Natural killer cell (primary cell): Measurements from ENCODE around the gene OR2AK2. TPM values are rescaled to one million over a fixed set of nuclear protein-coding genes. Genes with fewer than 3 reads are reported as not detected.

Experiments used
- ATAC-seq, 3 donors: fragments of 150-1000 bp in 2 of 3; fragments of 200-7000 bp in 1 of 3; cut with Tn5 transposase; 1 replicate in 1 of 3; 2 replicates in 2 of 3; pipeline ENCODE4 v1.10.0; 2021; ENCODE audit warnings: mild to moderate bottlenecking in 2 of 3, moderate library complexity in 2 of 3
- DNase-seq, 2 donors: peaks; one replicate each; pipeline versions ENCODE4 v3.0.0 to v3.0.0-alpha.2; 2013 to 2021; ENCODE audit warnings: mixed read lengths in 1 of 2
- H3K27ac ChIP-seq: one replicate; pipeline ENCODE4 v1.5.1; 2013; ENCODE audit warnings: mild to moderate bottlenecking, low read length
- H3K27me3 ChIP-seq: one replicate; pipeline ENCODE4 v1.6.1; 2013; ENCODE audit warnings: low read length; ENCODE audit not compliant: control insufficient read depth, insufficient read depth
- H3K36me3 ChIP-seq: one replicate; pipeline ENCODE4 v1.6.1; 2013; ENCODE audit warnings: low read length; ENCODE audit not compliant: control insufficient read depth, insufficient read depth
- H3K4me1 ChIP-seq: one replicate; pipeline ENCODE4 v1.6.1; 2013; ENCODE audit warnings: low read length; ENCODE audit not compliant: control insufficient read depth, insufficient read depth
- H3K4me3 ChIP-seq: one replicate; pipeline ENCODE4 v1.5.1; 2013; ENCODE audit warnings: low read length
- H3K9me3 ChIP-seq: one replicate; pipeline ENCODE4 v1.6.1; 2013; ENCODE audit warnings: low read length; ENCODE audit not compliant: control insufficient read depth, insufficient read depth
- H3K27ac Mint-ChIP-seq, 2 donors: one replicate each; pipeline ENCODE4 v1.8.0; 2022; ENCODE audit warnings: mild to moderate bottlenecking in 2 of 2, mixed read lengths in 2 of 2, moderate library complexity in 1 of 2
- H3K27me3 Mint-ChIP-seq, 2 donors: one replicate each; pipeline ENCODE4 v1.8.0; 2022; ENCODE audit warnings: low read depth in 2 of 2, mixed read lengths in 2 of 2
- H3K36me3 Mint-ChIP-seq: one replicate; pipeline ENCODE4 v1.8.0; 2022; ENCODE audit warnings: mixed read lengths
- H3K4me1 Mint-ChIP-seq, 2 donors: one replicate each; pipeline ENCODE4 v1.8.0; 2022; ENCODE audit warnings: mixed read lengths in 2 of 2
- H3K4me3 Mint-ChIP-seq: one replicate; pipeline ENCODE4 v1.8.0; 2022; ENCODE audit warnings: mild to moderate bottlenecking, moderate library complexity, mixed read lengths
- H3K9me3 Mint-ChIP-seq, 2 donors: one replicate each; pipeline ENCODE4 v1.8.0; 2022; ENCODE audit warnings: mixed read lengths in 2 of 2
- WGBS: methylation state at CpG from one replicate; pipeline ENCODE4 v1.1.7; 2013; ENCODE audit warnings: missing lambda C conversion rate; ENCODE audit not compliant: insufficient coverage; 5-methylcytosine and 5-hydroxymethylcytosine counted together
- intact Hi-C: fragments of 100-400 bp; cut with micrococcal nuclease; formaldehyde crosslinking; loops from one replicate; pipeline ENCODE4 v1.14.2; 2022
- total RNA-seq, 4 donors: library from RNA; stranded (reverse); fragments of 120-200 nt in 1 of 4; gene quantifications; one replicate each; pipeline versions ENCODE4 v1.2.3 to v1.2.4, GENCODE V29; 2013 to 2022
- TF ChIP-seq, protein P1 (sequence below): fragments of 200-600 bp; IDR thresholded peaks from one replicate; pipeline ENCODE4 v1.8.0; 2022; ENCODE audit warnings: antibody characterized with exemption

Gene OR2AK2
- total RNA-seq, 3 donors from 2014 or later (not counting 1 experiment from before 2014, with no cell fraction given), result 0.88 TPM; not detected in 2

DNA sequence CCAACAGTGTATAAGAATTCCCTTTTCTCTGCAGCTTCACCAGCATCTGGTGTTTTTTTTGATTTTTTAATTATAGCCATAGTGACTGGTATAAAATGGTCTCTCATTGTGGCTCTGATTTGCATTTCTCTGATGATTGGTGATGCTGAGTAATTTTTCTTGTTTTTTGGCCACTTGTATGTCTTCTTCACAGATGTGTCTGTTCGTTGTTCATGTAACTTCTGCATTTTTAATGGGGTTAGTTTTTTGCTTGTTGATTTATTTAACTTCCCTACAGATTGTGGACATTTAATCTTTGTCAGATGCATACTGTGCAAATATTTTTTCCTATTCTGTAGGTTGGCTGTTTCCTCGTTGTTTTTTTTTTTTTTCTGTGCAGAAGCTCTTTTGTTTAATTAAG, 28.0 kb downstream of the OR2AK2 start:
- WGBS, result 0% methylated on average over 1 of the region's 2 CpGs
- no peak overlapping the region for H3K4me3 Mint-ChIP-seq
- H3K27ac Mint-ChIP-seq, result no peak overlapping the region
- no peaks in the 10 kb centered on the region for H3K9me3 ChIP-seq
- TF ChIP-seq, protein P1, sequence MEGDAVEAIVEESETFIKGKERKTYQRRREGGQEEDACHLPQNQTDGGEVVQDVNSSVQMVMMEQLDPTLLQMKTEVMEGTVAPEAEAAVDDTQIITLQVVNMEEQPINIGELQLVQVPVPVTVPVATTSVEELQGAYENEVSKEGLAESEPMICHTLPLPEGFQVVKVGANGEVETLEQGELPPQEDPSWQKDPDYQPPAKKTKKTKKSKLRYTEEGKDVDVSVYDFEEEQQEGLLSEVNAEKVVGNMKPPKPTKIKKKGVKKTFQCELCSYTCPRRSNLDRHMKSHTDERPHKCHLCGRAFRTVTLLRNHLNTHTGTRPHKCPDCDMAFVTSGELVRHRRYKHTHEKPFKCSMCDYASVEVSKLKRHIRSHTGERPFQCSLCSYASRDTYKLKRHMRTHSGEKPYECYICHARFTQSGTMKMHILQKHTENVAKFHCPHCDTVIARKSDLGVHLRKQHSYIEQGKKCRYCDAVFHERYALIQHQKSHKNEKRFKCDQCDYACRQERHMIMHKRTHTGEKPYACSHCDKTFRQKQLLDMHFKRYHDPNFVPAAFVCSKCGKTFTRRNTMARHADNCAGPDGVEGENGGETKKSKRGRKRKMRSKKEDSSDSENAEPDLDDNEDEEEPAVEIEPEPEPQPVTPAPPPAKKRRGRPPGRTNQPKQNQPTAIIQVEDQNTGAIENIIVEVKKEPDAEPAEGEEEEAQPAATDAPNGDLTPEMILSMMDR, result no peak
- no peaks in the 10 kb centered on the region for H3K27me3 Mint-ChIP-seq
- no peaks in the 10 kb centered on the region for H3K27me3 ChIP-seq
- peaks cover 7 to 11% of the 10 kb centered on the region in 2 donors for H3K9me3 Mint-ChIP-seq
- no peaks in the 10 kb centered on the region for H3K4me1 ChIP-seq
- H3K4me1 Mint-ChIP-seq, result no peaks in the 10 kb centered on the region
- H3K36me3 Mint-ChIP-seq, result no peaks in the 10 kb centered on the region
- intact Hi-C loops, result no loop called here
- H3K36me3 ChIP-seq, result no peaks in the 10 kb centered on the region
- H3K27ac ChIP-seq, result no peak overlapping the region
- ATAC-seq, result no peak
- H3K4me3 ChIP-seq, result no peak overlapping the region
- no peak for DNase-seq

DNA sequence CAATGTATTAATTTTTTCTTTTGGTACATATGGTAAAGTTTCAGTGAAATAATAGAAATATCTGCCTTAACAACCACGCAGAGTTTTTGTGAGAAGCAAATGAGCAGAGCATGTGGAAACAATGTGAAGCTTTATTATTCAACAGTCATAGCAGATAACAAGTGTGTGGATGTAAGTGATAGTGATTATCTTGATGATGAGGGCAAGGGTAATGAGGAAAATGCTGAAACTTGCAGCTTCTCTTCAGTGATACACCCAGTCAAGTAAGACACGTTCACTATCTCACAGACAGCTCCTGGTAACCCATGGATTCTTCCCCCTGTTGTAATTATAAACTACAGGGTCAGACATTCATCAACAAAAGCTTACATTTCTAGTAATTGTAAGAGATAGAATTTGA, 33.8 kb downstream of the OR2AK2 start:
- H3K4me3 ChIP-seq, result no peak overlapping the region
- no peak overlapping the region for H3K27ac Mint-ChIP-seq
- no peaks in the 10 kb centered on the region for H3K36me3 Mint-ChIP-seq
- ATAC-seq (no peak), DNase-seq (no peak)
- no peaks in the 10 kb centered on the region for H3K36me3 ChIP-seq
- no peaks in the 10 kb centered on the region for H3K9me3 ChIP-seq
- 100% methylated on average over 1 of the region's 2 CpGs for WGBS
- H3K27me3 ChIP-seq, result no peaks in the 10 kb centered on the region
- no peak overlapping the region for H3K4me3 Mint-ChIP-seq
- H3K4me1 Mint-ChIP-seq, result no peaks in the 10 kb centered on the region
- H3K9me3 Mint-ChIP-seq, result peaks cover 9 to 11% of the 10 kb centered on the region in 2 donors
- no peaks in the 10 kb centered on the region for H3K4me1 ChIP-seq
- TF ChIP-seq, protein P1, result no peak
- intact Hi-C loops, result no loop called here
- no peaks in the 10 kb centered on the region for H3K27me3 Mint-ChIP-seq
- no peak overlapping the region for H3K27ac ChIP-seq

DNA sequence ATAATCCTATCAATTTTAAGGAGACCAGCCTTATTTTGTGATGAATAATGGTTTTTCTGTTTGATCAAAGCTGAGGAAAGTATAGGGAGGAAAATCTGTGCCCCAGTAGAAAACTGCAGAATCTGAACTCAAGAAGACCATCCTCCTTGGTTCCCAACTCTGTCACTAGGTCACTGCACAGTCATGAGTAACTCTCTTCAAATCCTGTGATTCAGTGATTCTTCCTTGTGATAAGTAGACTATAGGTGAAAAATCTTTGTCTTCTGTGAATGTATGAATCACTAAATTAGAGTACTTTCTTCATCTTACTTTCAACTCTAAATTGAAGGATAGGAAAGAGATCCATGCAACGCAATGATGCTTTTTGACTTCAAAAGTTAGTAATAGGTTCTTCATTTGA, 35.1 kb downstream of the OR2AK2 start:
- Histone ChIP-seq H3K36me3 (no peaks in the 10 kb centered on the region), H3K9me3 (no peaks in the 10 kb centered on the region), H3K4me1 (no peaks in the 10 kb centered on the region), H3K27ac (no peak overlapping the region), H3K4me3 (no peak overlapping the region), H3K27me3 (no peaks in the 10 kb centered on the region)
- DNase-seq, result no peak
- no peaks in the 10 kb centered on the region for H3K36me3 Mint-ChIP-seq
- peaks cover 9 to 11% of the 10 kb centered on the region in 2 donors for H3K9me3 Mint-ChIP-seq
- H3K4me1 Mint-ChIP-seq, result no peaks in the 10 kb centered on the region
- no peak for ATAC-seq
- TF ChIP-seq, protein P1, result no peak
- no peaks in the 10 kb centered on the region for H3K27me3 Mint-ChIP-seq
- no CpG with 5 or more reads among the region's 1 CpG for WGBS
- no peak overlapping the region for H3K4me3 Mint-ChIP-seq
- H3K27ac Mint-ChIP-seq, result no peak overlapping the region
- intact Hi-C loops, result no loop called here

DNA sequence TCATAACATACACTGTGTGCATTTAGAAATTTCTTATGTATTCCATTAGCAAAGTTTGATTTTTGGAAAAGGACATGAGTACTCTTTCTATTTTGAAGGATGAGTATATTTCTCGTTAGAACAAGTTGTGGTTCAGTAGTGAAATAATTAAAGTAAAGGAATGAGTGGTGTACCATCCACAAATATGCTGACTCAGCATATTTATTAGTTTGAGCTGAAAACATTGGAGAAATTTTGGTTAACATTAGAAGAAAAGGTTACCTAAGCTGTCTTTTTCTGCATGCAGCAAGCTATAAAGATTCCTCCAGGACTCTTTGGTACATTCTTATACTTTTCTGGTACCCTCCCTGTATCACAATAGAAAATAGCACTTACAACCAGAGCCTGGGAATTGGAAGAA, 42.7 kb downstream of the OR2AK2 start:
- ATAC-seq (no peak), DNase-seq (no peak)
- TF ChIP-seq, protein P1, result no peak
- Mint-ChIP-seq H3K36me3 (peaks cover 24% of the 10 kb centered on the region), H3K27me3 (no peaks in the 10 kb centered on the region), H3K4me1 (no peaks in the 10 kb centered on the region), H3K4me3 (no peak overlapping the region), H3K9me3 (peaks cover 24 to 31% of the 10 kb centered on the region in 2 donors), H3K27ac (no peak overlapping the region)
- no peak overlapping the region for H3K27ac ChIP-seq
- peaks cover 2% of the 10 kb centered on the region for H3K9me3 ChIP-seq
- no peak overlapping the region for H3K4me3 ChIP-seq
- H3K36me3 ChIP-seq, result no peaks in the 10 kb centered on the region
- H3K4me1 ChIP-seq, result no peaks in the 10 kb centered on the region
- intact Hi-C loops, result no loop called here
- WGBS, result no CpG with 5 or more reads among the region's 1 CpG
- no peaks in the 10 kb centered on the region for H3K27me3 ChIP-seq
